Gastrocnemius medialis (tissue), 4 donors: Measurements from ENCODE around the gene CCDC134. TPM values are rescaled to one million over a fixed set of nuclear protein-coding genes. Genes with fewer than 3 reads are reported as not detected.

Experiments used
- ATAC-seq, 2 donors: fragments of 150-250 bp; one replicate each; pipeline ENCODE4 v1.9.1; 2016
- DNase-seq, 2 donors: peaks; one replicate each; pipeline ENCODE4 v3.0.0-alpha.2; 2019
- H3K27ac ChIP-seq, 4 donors: fragments of 200-600 bp; sonication (generic); 1 replicate in 1 of 4; 2 replicates in 3 of 4; pipeline ENCODE4 v1.5.1; 2016 to 2018; ENCODE audit warnings: mild to moderate bottlenecking in 2 of 4, moderate library complexity in 1 of 4
- H3K27me3 ChIP-seq, 3 donors: fragments of 200-600 bp; sonication (generic) in 2 of 3; 1 replicate in 1 of 3; 2 replicates in 2 of 3; pipeline versions ENCODE4 v1.5.1 to v1.6.0; 2016 to 2019; ENCODE audit warnings: mild to moderate bottlenecking in 1 of 3, moderate library complexity in 1 of 3
- H3K36me3 ChIP-seq, 2 donors: fragments of 200-600 bp; sonication (generic) in 1 of 2; one replicate each; pipeline ENCODE4 v1.5.1; 2017 to 2018
- H3K4me1 ChIP-seq, 2 donors: fragments of 200-600 bp; sonication (generic) in 1 of 2; one replicate each; pipeline ENCODE4 v1.5.1; 2016 to 2017; ENCODE audit warnings: mild to moderate bottlenecking in 2 of 2
- H3K4me3 ChIP-seq, 4 donors: fragments of 200-600 bp; sonication (generic) in 3 of 4; 1 replicate in 1 of 4; 2 replicates in 3 of 4; pipeline ENCODE4 v1.5.1; 2016 to 2019; ENCODE audit warnings: mild to moderate bottlenecking in 2 of 4
- H3K9me3 ChIP-seq, 3 donors: fragments of 200-600 bp; sonication (generic) in 2 of 3; 1 replicate in 1 of 3; 2 replicates in 2 of 3; pipeline ENCODE4 v1.5.1; 2016 to 2019
- CTCF ChIP-seq, 5 experiments: fragments of 450-650 bp in 3 of 5; fragments of 200-600 bp in 2 of 5; sonication (generic) in 2 of 5; IDR thresholded peaks in 4 of 5; conservative IDR thresholded peaks in 1 of 5; 1 replicate in 4 of 5; 2 replicates in 1 of 5; pipeline ENCODE4 v1.5.1; 2016 to 2019; ENCODE audit warnings: antibody characterized with exemption in 5 of 5, mild to moderate bottlenecking in 3 of 5, moderate library complexity in 3 of 5
- POLR2A ChIP-seq, 2 donors: fragments of 450-650 bp; IDR thresholded peaks; one replicate each; pipeline ENCODE4 v1.6.1; 2017; ENCODE audit warnings: antibody characterized with exemption in 2 of 2, mild to moderate bottlenecking in 2 of 2, moderate library complexity in 2 of 2
- in situ Hi-C, 4 donors: fragments of 200-750 bp; cut with MboI; loops; one replicate each; pipeline versions ENCODE4 v1.15.0 to v1.8.0; 2017; ENCODE audit warnings: low sequenced_read_pairs in 4 of 4
- intact Hi-C: fragments of 100-400 bp; cut with DNase I; formaldehyde crosslinking; loops from one replicate; pipeline ENCODE4 v1.15.1; 2023; ENCODE audit warnings: low total_unique reads
- total RNA-seq, 4 donors: library from RNA; depleted of rRNA; stranded (reverse); fragments of >200 nt; gene quantifications; one replicate each; pipeline versions ENCODE4 v1.1.0 to v1.2.3, GENCODE V29; 2016

The CCDC134 gene
- total RNA-seq, 4 donors from 2014 or later: 3.3 to 7.7 (median 6.0) TPM

- no peak overlapping the region for H3K4me3 ChIP-seq
- ATAC-seq: peak in 1 of 2 donors; percentile 82
These were observed 72.9 kb downstream of the CCDC134 start for GRCh38 chr22:41873391-41873790.

GRCh38 chr22:41874090-41874489, 73.6 kb downstream of the CCDC134 start:
- DNase-seq (no peak), ATAC-seq (no peak)
- in situ Hi-C loops: no loop called here
- intact Hi-C loops: no loop called here
- Histone ChIP-seq H3K9me3 (no peaks in the 10 kb centered on the region), H3K27me3 (no peaks in the 10 kb centered on the region), H3K4me1 (peaks cover 0 to 9% of the 10 kb centered on the region in 2 donors), H3K4me3 (no peak overlapping the region), H3K27ac (peak overlapping the region in 1 of 4 donors; percentile 14), H3K36me3 (peaks cover 2 to 61% of the 10 kb centered on the region in 2 donors)
- TF ChIP-seq CTCF (IDR thresholded peaks at IDR 0.05 in 4 of 5, conservative IDR thresholded peaks at IDR 0.05 in 1 of 5): no peak
- TF ChIP-seq POLR2A (IDR thresholded peaks at IDR 0.05): no peak

More at GRCh38 chr22:41873391-41873790, 72.9 kb downstream of the CCDC134 start:
- no peak for DNase-seq
- intact Hi-C loops: no loop called here
- in situ Hi-C loops: no loop called here
- Histone ChIP-seq H3K9me3 (no peaks in the 10 kb centered on the region), H3K4me1 (peaks cover 0 to 9% of the 10 kb centered on the region in 2 donors), H3K27me3 (no peaks in the 10 kb centered on the region), H3K27ac (peak overlapping the region in 3 of 4 donors; percentile 2 to 55 (median 14)), H3K36me3 (peaks cover 2 to 58% of the 10 kb centered on the region in 2 donors)
- TF ChIP-seq POLR2A (IDR thresholded peaks at IDR 0.05) (no peak), CTCF (IDR thresholded peaks at IDR 0.05 in 4 of 5, conservative IDR thresholded peaks at IDR 0.05 in 1 of 5) (no peak)

- DNase-seq: no peak
- TF ChIP-seq POLR2A (IDR thresholded peaks at IDR 0.05) (no peak), CTCF (IDR thresholded peaks at IDR 0.05 in 4 of 5, conservative IDR thresholded peaks at IDR 0.05 in 1 of 5) (no peak)
- intact Hi-C loops: no loop called here
- H3K9me3 ChIP-seq: no peaks in the 10 kb centered on the region
- H3K27me3 ChIP-seq: no peaks in the 10 kb centered on the region
- no peak overlapping the region for H3K27ac ChIP-seq
- H3K4me3 ChIP-seq: no peak overlapping the region
- peaks cover 3 to 11% of the 10 kb centered on the region in 2 donors for H3K4me1 ChIP-seq
- peaks cover 2 to 53% of the 10 kb centered on the region in 2 donors for H3K36me3 ChIP-seq
- in situ Hi-C loops: no loop called here
- no peak for ATAC-seq
These were observed 75.2 kb downstream of the CCDC134 start for GRCh38 chr22:41875531-41876270.

Other genes with a start within 250 kb of the CCDC134 start
- gene CSDC2, start 239.7 kb upstream of the CCDC134 start, total RNA-seq: 1 to 10 TPM in 1 of 4 donors, under 1 TPM in 3; 0.41 to 3.9 (median 0.89) TPM
- gene PMM1, start 210.8 kb upstream of the CCDC134 start, total RNA-seq: 10 to 100 TPM; 11.6 to 23.3 (median 16.5) TPM
- 10 to 100 TPM; 11.0 to 23.7 (median 20.5) TPM for gene DESI1, start 179.6 kb upstream of the CCDC134 start, total RNA-seq
- 100 to 1,000 TPM; 220 to 285 (median 278) TPM for gene XRCC6, start 179.4 kb upstream of the CCDC134 start, total RNA-seq
- gene SNU13, start 111.8 kb upstream of the CCDC134 start, total RNA-seq: 100 to 1,000 TPM; 177 to 202 (median 185) TPM
- under 1 TPM in 1 of 4 donors, not detected in 3; 0.29 TPM for gene MEI1, start 101.2 kb upstream of the CCDC134 start, total RNA-seq
- 10 to 100 TPM; 25.1 to 40.9 (median 36.1) TPM for gene SREBF2, start 32.4 kb downstream of the CCDC134 start, total RNA-seq
- not detected for gene SHISA8, start 114.4 kb downstream of the CCDC134 start, total RNA-seq
- gene TNFRSF13C, start 126.1 kb downstream of the CCDC134 start, total RNA-seq: not detected
- gene CENPM, start 146.5 kb downstream of the CCDC134 start, total RNA-seq: 1 to 10 TPM in 2 of 4 donors, not detected in 2; 1.5 to 5.1 TPM
- under 1 TPM in 1 of 4 donors, not detected in 3; 0.18 TPM for gene SEPTIN3, start 168.8 kb downstream of the CCDC134 start, total RNA-seq
- gene WBP2NL, start 198.1 kb downstream of the CCDC134 start, total RNA-seq: under 1 TPM in 3 of 4 donors, not detected in 1; 0.27 to 0.59 (median 0.31) TPM